Retinal pigment epithelial cell (primary cell): ENCODE results near the gene TEF.

Experiments
- DNase-seq: peaks from one replicate; pipeline ENCODE4 v3.0.0-alpha.2; 2010; ENCODE audit warnings: low read depth
- H3K4me3 ChIP-seq: 2 replicates; pipeline ENCODE4 v1.5.1; 2011; ENCODE audit warnings: mild to moderate bottlenecking, low read length, control low read depth, moderate library complexity
- CTCF ChIP-seq: conservative IDR thresholded peaks from 2 replicates; pipeline ENCODE4 v1.5.1; 2011; ENCODE audit warnings: low read depth, low read length, control low read depth, inconsistent platforms

Gene TEF

GRCh38 chr22:41381329-41382097 is at the start of gene TEF:
TEF (plus strand) TSS chr22:41381942; CDS start chr22:41382045, 103 bp downstream.
- TF ChIP-seq CTCF, result no peak
- H3K4me3 ChIP-seq, result peak within 1 kb of the TSS; percentile 70
- peak; percentile 94 for DNase-seq

- DNase-seq, result no peak
- H3K4me3 ChIP-seq, result no peak overlapping the region
- no peak for TF ChIP-seq CTCF
Observed at GRCh38 chr22:41332217-41332939, 49.4 kb upstream of the TEF start.

GRCh38 chr22:41333806-41334205 is 47.9 kb upstream of the TEF start:
- no peak for TF ChIP-seq CTCF
- H3K4me3 ChIP-seq, result no peak overlapping the region
- DNase-seq, result no peak

- no peak overlapping the region for H3K4me3 ChIP-seq
- no peak for TF ChIP-seq CTCF
- DNase-seq, result no peak
Observed at GRCh38 chr22:41334215-41334614, 47.5 kb upstream of the TEF start.

- H3K4me3 ChIP-seq, result no peak overlapping the region
- no peak for DNase-seq
- TF ChIP-seq CTCF, result no peak
Observed at GRCh38 chr22:41334951-41335635, 46.6 kb upstream of the TEF start.

GRCh38 chr22:41338614-41339212 is 43.0 kb upstream of the TEF start:
- TF ChIP-seq CTCF, result no peak
- DNase-seq, result no peak
- H3K4me3 ChIP-seq, result no peak overlapping the region
